ENCODE measurements around the gene EXOC8.
"Not testable (repeated sequence)": the region's sequence is repeated elsewhere in the genome, so short reads cannot be mapped to it uniquely, and the experiment has no call there.

The EXOC8 gene

GRCh38 chr1:231351816-231352215 is 14.2 kb upstream of the EXOC8 start:
- DNase-seq, result no peak

GRCh38 chr1:231348856-231349255 is 11.2 kb upstream of the EXOC8 start:
- not testable (repeated sequence) for DNase-seq

- DNase-seq, result no peak
Measured at GRCh38 chr1:231348442-231348841, 10.8 kb upstream of the EXOC8 start.

- no peak for DNase-seq
Measured at GRCh38 chr1:231347961-231348360, 10.3 kb upstream of the EXOC8 start.

DNA sequence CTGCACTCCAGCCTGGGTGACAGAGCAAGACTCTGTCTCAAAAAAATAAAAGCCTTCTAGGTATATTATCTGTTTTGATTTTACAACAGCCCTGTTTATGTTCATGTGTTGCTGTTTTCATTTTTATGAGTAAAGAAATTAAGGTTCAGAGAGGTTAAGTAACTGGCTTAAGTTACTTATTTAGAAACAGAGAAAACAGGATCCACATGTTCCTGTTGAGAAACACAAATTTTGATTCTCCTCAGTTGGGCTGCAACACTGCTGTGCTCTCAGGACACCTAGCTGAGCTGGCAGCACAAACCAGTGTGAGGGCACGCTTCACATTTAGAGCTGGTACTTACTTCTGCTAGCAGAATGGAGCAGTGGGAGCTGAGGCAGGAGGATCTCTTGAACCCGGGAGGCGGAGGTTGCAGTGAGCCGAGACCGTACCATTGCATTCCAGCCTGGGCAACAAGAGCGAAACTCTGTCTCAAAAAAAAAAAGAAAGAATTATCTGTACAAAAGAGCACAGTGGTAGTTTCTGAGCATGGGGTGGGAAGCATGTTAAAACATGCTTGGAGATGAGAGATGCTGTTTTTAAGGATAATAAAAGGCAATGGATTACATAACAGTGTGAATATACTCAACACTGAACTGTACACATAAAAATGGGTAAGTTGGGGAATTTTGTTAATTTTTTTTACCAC is 2.8 kb upstream of the EXOC8 start:
- DNase-seq, result no peak

- DNase-seq, result peak; percentile 54
Measured at GRCh38 chr1:231338270-231339128, 847 bp upstream of the EXOC8 start, which contains the start of gene SPRTN. Gene SPRTN (plus strand): TSS chr1:231338293. CDS start chr1:231338384, 91 bp downstream.

GRCh38 chr1:231337043-231337471 is 595 bp downstream of the EXOC8 start:
- DNase-seq, result peak; percentile 43

DNA sequence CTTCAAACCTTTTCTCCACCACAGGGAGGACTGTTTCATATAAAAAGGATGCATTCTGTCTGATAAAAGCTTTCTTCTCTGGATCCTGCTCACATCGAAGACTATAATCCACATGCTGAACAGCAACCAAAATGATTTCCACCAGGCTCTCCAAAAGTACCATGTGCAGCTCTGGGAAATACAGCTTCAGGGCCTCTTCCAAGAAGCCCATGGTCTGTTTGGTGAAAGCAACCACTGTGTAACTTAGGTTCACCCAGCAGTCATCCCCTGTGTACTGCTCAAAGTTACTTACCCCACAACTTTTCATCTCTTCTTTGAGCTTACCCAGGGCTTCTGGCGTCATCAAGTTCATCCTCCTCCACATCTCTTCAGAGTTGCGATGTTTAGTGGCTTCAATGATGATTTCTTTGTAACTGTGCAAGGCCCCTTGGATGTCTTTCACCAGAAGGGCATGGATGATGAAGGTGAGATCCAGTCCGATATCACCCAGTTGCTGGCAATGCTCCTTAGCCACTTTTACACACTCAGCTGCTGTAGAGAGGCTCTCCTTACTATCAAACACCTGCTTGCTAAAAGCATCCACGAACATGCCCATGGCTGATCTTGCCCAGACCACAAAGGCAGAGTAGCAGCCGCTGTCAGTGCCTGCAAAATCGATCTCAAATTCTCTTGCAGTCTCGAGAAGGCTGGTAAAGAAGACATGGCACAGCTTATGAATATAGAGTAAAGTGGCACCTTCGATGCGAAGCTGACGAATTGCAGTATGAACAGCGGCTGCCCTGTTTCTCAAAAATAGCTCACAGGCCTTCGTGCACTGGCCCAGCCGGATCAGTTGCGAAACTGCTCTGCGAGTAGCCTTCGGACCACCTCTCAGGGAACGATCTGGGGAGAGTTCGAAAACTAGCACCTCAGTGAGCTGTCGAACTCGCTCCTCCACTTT is 1.7 kb downstream of the EXOC8 start:
- DNase-seq, result peak; percentile 29

DNA sequence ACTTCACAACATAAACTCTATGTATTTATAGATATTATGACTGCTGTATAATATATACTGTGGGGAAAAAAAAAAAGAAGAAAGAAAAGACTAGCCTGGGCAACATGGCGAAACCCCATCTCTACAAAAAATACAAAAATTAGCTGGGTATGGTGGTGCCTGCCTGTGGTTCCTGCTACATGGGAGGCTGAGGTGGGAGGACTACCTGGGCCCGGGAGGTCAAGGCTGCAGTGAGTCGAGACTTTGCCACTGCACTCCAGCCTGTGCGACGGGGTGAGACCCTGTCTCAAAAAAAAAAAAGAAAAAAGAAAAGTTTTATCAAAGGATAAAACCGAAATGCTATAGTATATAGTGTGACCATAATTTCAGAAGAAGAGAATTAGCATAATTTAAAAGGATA is 2.7 kb downstream of the EXOC8 start:
- no peak for DNase-seq

DNA sequence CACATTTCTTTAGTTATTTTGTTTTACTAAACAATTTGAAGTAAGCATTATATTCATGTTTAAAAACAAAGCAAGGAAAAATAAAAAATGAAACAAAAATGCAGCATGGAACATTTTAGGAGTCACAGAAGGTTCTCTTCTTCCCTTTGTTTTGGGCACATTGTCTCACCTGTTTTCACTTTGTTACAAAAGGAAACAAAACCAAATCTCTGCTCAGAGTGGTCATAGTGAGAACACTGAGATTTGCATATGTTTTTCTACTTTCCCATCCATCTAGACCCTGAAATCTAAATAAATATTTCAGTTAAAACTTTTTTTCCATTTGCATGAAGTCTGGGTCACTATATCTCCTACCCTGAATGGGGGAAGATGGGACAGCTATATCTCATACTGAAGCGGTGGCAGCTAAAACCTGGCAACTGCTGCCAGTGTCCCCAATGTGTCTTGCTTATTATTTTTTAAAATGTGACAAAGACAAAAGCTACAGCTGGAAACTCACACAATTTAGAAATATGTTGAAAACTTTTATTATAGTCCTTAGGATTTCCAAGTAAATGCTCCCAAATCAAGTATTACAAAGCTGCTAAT is 3.5 kb downstream of the EXOC8 start:
- DNase-seq, result no peak

- DNase-seq, result no peak
Measured at GRCh38 chr1:231332761-231333160, 4.9 kb downstream of the EXOC8 start.

GRCh38 chr1:231329483-231329882 is 8.2 kb downstream of the EXOC8 start:
- no peak for DNase-seq

DNA sequence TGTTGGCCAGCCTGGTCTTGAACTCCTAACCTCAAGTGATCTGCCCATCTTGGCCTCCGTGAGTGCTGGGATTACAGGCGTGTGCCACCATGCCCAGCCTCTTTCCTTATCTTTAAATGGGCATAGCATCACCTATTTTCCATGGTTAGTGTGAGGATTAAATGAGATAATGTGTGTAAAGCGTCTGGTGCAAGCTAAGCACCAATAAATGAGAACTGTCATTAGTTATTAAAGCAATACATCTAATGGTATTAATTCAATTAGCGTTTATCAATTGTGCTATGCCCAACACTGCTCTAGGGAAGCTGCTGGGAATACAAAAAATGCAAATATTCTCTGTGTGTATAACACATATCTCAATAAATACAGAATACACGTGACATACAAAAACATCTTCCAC is 10.0 kb downstream of the EXOC8 start:
- no peak for DNase-seq

DNA sequence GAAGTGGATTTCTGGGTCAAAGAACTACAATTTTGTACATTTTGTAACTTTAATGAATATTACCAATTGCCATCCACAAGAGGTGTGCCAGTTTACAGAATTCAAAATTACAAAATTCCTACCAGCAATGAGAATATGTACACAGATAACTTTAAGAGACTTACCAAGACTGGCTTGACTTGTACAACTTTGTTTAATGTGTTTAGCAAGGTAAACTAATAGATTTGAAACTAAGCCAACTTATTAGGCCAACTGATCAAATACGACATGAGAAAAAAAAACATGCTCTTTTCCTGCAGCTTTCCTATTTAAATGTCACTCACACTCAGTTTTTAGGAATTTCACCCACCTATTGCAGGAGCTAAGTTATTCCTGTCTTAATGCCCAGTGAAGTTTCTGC is 11.4 kb downstream of the EXOC8 start:
- DNase-seq, result no peak

DNA sequence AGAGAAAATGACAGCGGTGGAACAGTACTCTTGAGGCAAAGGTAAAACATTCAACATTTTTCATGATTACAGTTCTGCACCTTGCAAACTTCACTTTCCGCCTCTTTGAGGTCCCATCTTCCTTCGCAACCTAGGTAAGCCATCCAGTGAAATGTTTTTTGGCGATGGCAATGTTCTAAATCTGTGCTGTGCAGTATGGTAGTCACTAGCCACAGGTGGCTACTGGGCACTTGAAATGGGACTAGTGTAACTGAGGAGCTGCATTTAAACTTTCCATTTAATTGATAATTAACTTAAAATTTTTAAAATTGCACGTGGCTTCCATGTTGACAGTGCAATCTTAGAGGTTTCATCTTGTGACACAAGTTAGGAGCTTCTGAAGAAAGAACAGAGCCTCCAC is 13.0 kb downstream of the EXOC8 start:
- no peak for DNase-seq

GRCh38 chr1:231322880-231323530 is 14.6 kb downstream of the EXOC8 start:
- DNase-seq, result no peak

- DNase-seq, result no peak
Measured at GRCh38 chr1:231319080-231319479, 18.6 kb downstream of the EXOC8 start.

DNA sequence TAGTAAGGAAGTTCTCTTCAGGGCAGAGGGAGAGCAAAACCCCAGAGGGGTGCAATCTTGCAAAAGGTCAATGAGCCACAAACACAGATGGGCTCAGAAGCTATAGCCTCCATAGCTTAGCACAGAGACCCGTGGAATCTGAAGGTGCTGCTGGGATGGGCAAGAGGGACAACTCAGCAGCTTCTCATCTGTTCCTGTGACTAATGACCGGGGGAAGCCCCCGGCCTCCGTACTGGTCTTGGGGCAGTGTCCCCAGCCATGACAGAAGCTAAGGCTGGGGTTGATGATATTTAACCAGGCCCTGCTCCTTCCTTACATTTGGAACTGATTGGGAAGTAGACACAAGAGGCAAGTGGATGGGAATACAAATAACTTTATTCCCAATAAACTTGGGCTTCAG is 19.1 kb downstream of the EXOC8 start:
- DNase-seq, result no peak

DNA sequence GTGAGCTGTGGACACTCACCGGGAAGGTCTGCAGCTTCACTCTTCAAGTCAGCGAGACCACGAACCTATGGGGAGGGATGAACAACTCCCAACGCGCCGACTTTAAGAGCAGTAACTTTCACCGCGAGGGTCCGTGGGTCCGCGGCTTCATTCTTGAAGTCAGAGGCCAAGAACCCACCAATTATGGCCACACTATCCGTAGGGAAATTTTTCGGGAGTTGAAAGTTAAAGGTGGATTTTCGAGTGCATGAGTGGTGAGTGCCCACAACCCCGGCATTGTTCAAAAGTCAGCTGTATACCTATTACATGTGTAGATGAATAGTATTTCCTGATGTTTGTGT is 19.7 kb downstream of the EXOC8 start:
- DNase-seq, result no peak

DNA sequence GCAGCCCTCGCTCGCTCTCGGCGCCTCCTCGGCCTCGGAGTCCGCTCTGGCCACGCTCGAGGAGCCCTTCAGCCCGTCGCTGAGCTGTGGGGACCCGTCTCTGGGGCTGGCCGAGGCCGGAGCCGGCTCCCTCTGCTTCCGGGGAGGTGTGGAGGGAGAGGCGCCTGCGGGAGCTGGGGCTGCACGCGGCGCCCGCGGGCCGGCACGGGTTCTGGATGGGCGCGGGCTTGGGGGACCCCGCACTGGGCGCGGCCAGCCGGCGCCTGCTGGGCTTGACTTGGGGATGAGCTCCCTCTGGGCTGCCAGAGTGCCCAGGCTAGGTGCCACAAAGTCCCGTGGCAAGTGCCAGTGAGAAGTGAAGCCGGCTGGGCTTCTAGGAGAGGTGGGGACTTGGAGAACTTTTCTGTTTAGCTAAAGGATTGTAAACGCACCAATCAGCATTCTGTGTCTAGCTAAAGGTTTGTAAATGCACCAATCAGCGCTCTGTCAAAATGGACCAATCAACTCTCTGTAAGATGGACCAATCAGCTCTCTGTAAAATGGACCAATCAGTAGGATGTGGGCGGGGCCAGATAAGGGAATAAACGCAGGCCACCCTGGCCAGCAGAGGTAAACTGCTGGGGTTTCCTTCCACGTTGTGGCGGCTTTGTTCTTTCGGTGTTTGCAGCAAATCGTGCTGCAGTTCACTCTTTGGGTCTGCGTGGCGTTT is 20.2 kb downstream of the EXOC8 start:
- DNase-seq, result no peak

DNA sequence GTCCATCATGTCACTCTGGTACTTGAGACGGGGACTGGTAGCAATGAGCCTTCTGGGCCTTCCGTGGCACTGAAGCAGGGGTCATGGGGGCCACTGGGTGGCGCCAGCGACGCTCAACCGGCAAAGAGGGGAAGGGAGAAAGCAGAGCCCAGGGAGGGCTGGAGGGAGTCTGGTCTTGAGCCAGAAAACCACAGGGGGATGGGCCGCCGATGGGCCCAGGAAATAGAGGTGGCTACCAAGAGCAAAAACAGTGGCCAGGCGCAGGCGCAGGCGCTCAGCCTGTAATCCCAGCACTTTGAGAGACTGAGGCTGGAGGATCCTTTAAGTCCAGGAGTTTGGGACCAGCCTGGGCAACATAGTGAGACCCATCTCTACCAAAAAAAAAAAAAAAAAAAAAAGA is 21.8 kb downstream of the EXOC8 start:
- DNase-seq, result peak; percentile 76

- no peak for DNase-seq
Measured at GRCh38 chr1:231313661-231314060, 24.0 kb downstream of the EXOC8 start.
